Right ventricle myocardium superior (tissue), 1 donor: ENCODE measurements around the gene SLC6A2. TPM values are rescaled to one million over a fixed set of nuclear protein-coding genes. Genes with fewer than 3 reads are reported as not detected.
"Not testable (repeated sequence)": the region's sequence is repeated elsewhere in the genome, so short reads cannot be mapped to it uniquely, and the experiment has no call there.

Experiments used
- ATAC-seq: fragments of 200-7000 bp; cut with Tn5 transposase; one replicate; pipeline ENCODE4 v1.9.1; 2020; ENCODE audit warnings: mild to moderate bottlenecking; ENCODE audit not compliant: poor library complexity
- DNase-seq: peaks from one replicate; pipeline ENCODE4 v3.0.0-alpha.2; 2020
- intact Hi-C: fragments of 100-400 bp; cut with DNase I; formaldehyde crosslinking; loops from one replicate; pipeline ENCODE4 v1.11.2; 2022
- long read RNA-seq: library from polyadenylated mRNA; unstranded; transcript quantifications from one replicate; pipeline ENCODE4 v2.0.0, GENCODE V29; 2021
- total RNA-seq: library from RNA; stranded (reverse); fragmentation: NEBNext Ultra II Directional; extraction: Animal tissue kit (Norgen Biotek cat#: 25700); gene quantifications from one replicate; pipeline ENCODE4 v1.2.1, GENCODE V29; 2021
- donor health status: DM: no; HTN: yes; CAD: no; lungs with severe emphysema.

Gene SLC6A2
- not detected for total RNA-seq
- long read RNA-seq, result 0 reads

DNA sequence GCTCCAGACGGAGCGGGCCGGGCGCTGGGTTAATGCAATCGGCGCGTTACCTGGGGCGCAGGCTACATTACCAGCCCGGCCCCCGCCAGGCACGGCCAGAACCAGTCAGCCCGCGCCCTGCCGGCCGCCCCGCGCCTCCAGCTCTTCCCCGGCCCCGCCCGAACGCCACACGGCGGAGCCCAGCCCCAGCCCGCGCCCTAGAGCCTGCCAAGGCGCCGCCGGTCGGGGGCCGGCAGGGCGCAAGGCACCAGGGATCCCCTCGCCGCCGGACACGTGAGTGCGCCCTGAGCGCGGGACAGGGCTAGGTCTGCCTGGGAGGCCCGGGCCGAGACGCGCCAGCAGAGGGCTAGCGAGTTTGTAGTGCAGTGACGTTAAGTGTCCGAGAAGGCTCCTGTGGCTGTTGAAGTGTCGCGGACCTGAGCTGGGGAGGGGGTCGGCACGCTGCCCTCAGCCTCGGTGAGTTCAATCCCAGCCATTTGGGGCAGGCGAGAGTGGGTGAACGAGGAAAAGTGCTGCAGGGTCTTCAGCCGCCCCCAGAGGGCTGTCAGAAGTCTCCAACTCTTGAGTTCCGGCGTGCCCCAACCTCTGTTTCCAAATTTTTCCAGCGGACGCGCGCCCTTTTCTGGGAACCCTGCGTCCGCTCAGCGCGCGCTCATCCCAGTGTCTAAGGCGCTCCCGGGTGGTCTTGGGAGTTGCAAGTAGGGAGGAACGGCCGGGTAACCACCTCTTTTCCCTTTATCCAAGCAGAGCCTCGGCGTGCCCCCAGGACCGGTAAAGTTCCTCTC lies at the start of gene SLC6A2:
SLC6A2 (plus strand) TSS at position 92 of the 785 bp plus-strand sequence. CDS start 707 bp downstream, outside the sequence.
- peak; percentile 64 for DNase-seq
- intact Hi-C loops, result no loop called here
- ATAC-seq, result peak; percentile 76

- ATAC-seq, result no peak
These were observed 42.0 kb upstream of the SLC6A2 start for GRCh38 chr16:55613613-55614335.

GRCh38 chr16:55615071-55615470 lies 40.7 kb upstream of the SLC6A2 start:
- intact Hi-C loops, result no loop called here
- DNase-seq (no peak), ATAC-seq (no peak)

More at GRCh38 chr16:55613613-55614335, 42.0 kb upstream of the SLC6A2 start:
- DNase-seq, result no peak
- intact Hi-C loops, result no loop called here

DNA sequence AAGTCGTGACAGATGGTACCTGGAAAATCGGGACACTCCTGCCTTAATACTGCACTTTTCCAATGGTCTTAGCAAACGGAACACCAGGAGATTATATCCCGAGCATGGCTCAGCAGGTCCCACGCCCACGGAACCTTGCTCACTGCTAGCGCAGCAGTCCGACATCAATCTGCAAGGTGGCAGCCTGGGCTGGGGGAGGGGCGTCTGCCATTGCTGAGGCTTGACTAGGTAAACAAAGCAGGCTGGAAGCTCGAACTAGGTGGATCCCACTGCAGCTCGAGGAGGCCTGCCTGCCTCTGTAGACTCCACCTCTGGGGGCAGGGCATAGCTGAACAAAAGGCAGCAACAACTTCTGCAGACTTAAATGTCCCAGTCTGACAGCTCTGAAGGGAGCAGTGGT lies 40.1 kb upstream of the SLC6A2 start:
- intact Hi-C loops, ATAC-seq, DNase-seq: not testable (repeated sequence)

GRCh38 chr16:55621771-55622170 lies 34.0 kb upstream of the SLC6A2 start:
- intact Hi-C loops, result no loop called here
- DNase-seq (no peak), ATAC-seq (no peak)

DNA sequence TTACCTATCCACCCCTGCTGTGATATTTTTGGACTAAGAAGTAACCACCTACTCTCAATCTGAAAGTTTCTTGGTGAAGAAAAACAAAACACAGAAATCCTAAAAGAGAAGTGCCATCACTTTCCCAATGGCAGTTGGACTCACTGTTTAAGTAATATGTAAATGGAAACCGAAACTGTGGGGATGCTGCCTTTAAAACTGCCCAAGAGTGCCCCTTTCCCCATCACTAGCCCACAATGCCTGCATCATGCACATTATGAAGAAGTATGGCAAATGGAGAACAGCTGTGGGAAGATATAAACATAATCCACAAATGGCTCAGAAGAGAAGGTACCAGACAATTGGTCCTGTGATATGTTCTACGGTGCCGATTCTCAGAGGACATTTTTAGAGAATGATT lies 33.5 kb upstream of the SLC6A2 start:
- ATAC-seq (no peak), DNase-seq (no peak)
- intact Hi-C loops, result no loop called here

DNA sequence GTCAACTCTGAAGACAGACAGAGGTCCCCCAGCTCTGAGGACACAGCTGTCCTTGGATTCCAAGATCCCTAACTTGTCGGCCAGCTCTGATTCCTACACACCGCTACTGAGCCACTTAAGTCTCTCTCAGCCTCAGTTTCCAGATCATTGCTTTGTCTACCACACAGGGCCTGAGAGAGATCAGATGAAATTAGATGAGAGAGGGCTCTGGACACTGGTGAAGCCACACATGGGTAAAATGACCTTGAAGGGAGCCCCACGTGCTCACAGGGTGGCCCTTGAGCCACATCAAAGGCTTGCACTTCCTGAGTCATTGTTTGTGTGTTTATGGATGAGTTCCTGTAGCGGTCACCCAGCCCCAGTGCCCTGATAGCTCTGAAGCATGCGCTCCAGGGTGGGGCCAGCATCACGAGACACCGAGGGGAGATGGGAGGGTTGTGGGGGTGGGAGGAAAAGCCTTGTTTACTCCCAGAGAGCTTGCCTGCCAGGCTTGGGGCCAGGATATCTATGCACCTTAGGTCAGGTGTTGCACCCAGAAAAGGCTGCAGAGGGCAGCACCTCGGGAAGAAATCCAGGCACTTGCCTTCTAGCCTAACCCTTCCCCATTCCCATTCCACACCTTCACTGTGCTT lies 32.7 kb upstream of the SLC6A2 start:
- ATAC-seq, result no peak
- intact Hi-C loops, result no loop called here
- no peak for DNase-seq

- DNase-seq (no peak), ATAC-seq (no peak)
- intact Hi-C loops, result no loop called here
These were observed 32.1 kb upstream of the SLC6A2 start for GRCh38 chr16:55623640-55624039.

DNA sequence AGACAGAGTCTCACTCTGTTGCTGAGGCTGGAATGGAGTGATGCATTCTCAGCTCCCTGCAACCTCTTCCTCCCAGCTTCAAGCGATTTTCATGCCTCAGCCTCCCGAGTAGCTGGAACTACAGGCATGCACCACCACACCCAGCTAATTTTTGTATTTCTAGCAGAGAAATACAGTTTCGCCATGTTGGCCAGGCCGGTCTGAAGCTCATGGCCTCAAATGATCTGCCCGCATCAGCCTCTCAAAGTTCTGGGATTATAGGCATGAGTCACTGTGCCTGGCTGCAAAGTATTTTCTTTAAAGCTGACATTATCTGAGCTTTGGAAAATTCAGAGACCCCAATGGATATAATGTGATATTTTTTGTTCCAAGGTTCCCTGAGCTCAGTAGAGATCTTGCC lies 31.1 kb upstream of the SLC6A2 start:
- no peak for DNase-seq
- no peak for ATAC-seq
- intact Hi-C loops, result no loop called here

- intact Hi-C loops, result no loop called here
- ATAC-seq (no peak), DNase-seq (no peak)
These were observed 29.9 kb upstream of the SLC6A2 start for GRCh38 chr16:55625843-55626242.

- no peak for ATAC-seq
- intact Hi-C loops, result no loop called here
- no peak for DNase-seq
These were observed 27.4 kb upstream of the SLC6A2 start for GRCh38 chr16:55628306-55628968.

GRCh38 chr16:55630774-55631173 lies 25.0 kb upstream of the SLC6A2 start:
- ATAC-seq (no peak), DNase-seq (no peak)
- intact Hi-C loops, result no loop called here

GRCh38 chr16:55632259-55632658 lies 23.5 kb upstream of the SLC6A2 start:
- intact Hi-C loops, result no loop called here
- DNase-seq (no peak), ATAC-seq (no peak)

DNA sequence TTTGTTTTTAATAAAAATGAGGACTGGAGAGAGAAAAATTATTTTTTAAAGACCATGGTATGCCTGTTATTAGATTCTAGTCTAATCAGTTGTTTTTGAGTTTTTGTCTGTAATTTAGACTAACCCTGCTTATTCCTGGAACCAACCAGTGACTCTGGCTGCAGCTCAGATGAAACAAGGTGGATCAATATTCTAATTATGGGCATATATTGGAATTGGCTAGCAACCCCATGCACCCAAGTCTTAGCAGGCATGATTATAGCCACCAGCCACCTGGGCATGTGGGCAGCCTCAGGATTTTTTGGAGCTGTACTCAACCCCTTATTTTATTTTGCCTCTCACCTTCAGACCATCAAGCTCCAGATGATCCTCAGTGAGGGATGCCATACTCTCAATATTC lies 21.6 kb upstream of the SLC6A2 start:
- intact Hi-C loops, result no loop called here
- no peak for ATAC-seq
- DNase-seq, result no peak

DNA sequence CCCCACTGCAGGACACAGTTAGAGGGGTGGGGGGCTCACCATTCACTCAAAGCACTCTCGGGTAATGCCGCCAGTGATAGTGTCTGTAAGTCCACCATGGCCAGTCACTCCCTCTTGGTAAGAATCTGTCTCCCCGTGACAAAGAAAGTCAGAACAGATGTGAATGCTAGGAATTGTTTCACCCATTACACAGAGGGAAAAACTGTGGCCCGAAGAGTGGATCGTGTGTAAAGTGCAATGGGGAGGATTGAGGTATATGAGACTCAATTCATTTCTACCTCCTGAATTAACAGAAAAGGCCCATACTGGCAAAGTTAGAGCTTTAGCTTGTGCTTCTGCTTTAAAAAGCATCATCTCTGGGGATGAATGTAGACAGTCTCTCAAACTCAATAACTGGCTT lies 17.5 kb upstream of the SLC6A2 start:
- intact Hi-C loops, result no loop called here
- DNase-seq (no peak), ATAC-seq (no peak)

GRCh38 chr16:55640701-55641327 lies 15.0 kb upstream of the SLC6A2 start:
- DNase-seq (no peak), ATAC-seq (no peak)
- intact Hi-C loops, result no loop called here

DNA sequence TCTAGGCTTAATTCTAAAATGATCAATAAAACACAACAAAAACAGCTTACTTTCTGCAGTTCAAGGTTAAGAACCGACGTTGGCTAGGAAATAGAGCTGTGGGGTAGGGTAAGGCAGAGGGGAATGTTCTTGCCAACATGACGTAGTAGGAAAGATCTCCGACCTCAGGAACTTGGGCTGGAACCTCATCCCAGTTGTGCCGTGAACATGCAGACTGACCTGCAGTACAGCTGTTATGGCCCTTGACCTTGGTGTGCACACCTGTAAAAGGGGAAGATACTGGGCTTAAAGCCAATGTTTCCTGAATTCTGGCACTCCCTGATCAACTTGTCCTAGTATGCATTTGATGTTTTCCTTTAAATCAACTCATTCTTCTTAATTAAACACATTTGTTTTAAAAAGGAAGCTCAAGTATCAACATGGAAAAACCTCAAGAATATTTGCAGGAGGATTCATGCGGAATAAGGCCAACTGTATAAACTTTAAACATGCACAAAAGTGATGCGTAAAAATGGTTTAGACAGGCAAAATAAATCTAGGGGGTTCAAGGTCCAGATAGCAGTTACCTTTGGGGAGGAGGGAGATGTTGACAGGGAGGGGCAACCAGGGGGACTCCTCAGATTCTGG lies 14.2 kb upstream of the SLC6A2 start:
- ATAC-seq (no peak), DNase-seq (no peak)
- intact Hi-C loops, result no loop called here

DNA sequence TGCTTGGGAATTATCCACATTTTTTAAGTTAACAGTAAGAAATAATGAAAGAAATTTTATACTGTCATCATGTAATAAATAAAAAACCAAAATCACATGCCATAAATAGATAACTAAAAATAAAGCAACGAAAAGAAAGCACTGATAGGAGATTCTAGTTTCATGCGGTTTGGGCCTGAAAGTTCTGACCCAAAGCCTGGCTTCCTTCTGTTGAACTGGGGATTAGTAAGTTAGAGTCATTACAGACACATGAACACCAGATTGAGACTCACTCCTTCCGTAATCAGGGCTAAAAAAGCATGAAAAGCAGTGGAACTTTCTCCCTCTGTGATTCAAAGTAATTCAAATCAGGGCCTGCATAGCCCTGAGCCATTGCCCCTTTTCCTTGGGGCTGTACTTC lies 13.2 kb upstream of the SLC6A2 start:
- DNase-seq (no peak), ATAC-seq (no peak)
- intact Hi-C loops, result no loop called here
